Keratinocyte (primary cell): Measurements from ENCODE around the gene AMACR.

Experiments used
- CTCF ChIP-seq, 3 experiments: IDR thresholded peaks in 1 of 3; conservative IDR thresholded peaks in 1 of 3; optimal IDR thresholded peaks in 1 of 3; 2 replicates in 2 of 3; 3 replicates in 1 of 3; pipeline versions ENCODE3 to v1.5.1; 2011; ENCODE audit warnings: low read length in 3 of 3, mild to moderate bottlenecking in 3 of 3, moderate library complexity in 2 of 3, control low read depth in 1 of 3, inconsistent platforms in 1 of 3; ENCODE audit not compliant: insufficient read depth in 2 of 3; ENCODE audit errors: extremely low read depth in 1 of 3
- EZH2 ChIP-seq: IDR thresholded peaks from one replicate; pipeline ENCODE4 v1.6.1; 2012; ENCODE audit warnings: inconsistent platforms, mild to moderate bottlenecking, low read length, moderate library complexity

DNA sequence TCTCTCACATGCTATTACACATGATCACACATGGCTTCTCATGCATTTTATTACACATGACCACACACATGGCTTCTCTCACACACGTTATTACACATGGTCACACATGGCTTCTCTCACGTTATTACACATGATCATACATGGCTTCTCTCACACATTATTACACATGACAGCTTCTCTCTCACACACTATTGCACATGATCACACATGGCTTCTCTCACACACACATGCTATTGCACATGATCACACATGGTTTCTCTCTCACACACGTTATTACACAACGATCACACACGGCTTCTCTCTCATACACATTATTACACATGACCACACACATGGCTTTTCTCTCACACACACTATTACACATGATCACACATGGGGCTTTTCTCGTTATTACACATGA, 22.4 kb downstream of the AMACR start:
- no peak for TF ChIP-seq CTCF (optimal IDR thresholded peaks at IDR 0.05 in 1 of 3, IDR thresholded peaks at IDR 0.05 in 1 of 3, conservative IDR thresholded peaks at IDR 0.05 in 1 of 3; ENCODE audit: extremely low read depth in 1 of 3, insufficient read depth in 2 of 3, low read length in 3 of 3)
- TF ChIP-seq EZH2 = no peak
